HG03432 (cell line): Measurements from ENCODE around the gene ZHX3.

ENCODE experiments used
- ATAC-seq: cut with Tn5 transposase; IDR thresholded peaks from one replicate; pipeline ENCODE4 v1.9.1; 2021; ENCODE audit warnings: mild to moderate bottlenecking, moderate library complexity; ENCODE audit not compliant: unreplicated experiment

Gene ZHX3

GRCh38 chr20:41161886-41162285 lies 155.6 kb downstream of the ZHX3 start:
- ATAC-seq, result no peak

- ATAC-seq, result no peak
These were observed 156.8 kb downstream of the ZHX3 start for GRCh38 chr20:41160686-41161085.

GRCh38 chr20:41159547-41159946 lies 158.0 kb downstream of the ZHX3 start:
- no peak for ATAC-seq

GRCh38 chr20:41158082-41158625 lies 159.4 kb downstream of the ZHX3 start:
- ATAC-seq, result no peak

GRCh38 chr20:41155261-41155660 lies 162.3 kb downstream of the ZHX3 start:
- ATAC-seq, result no peak

GRCh38 chr20:41154436-41155176 lies 162.9 kb downstream of the ZHX3 start:
- no peak for ATAC-seq

GRCh38 chr20:41152108-41152757 lies 165.3 kb downstream of the ZHX3 start:
- ATAC-seq, result no peak

- ATAC-seq, result no peak
These were observed 166.2 kb downstream of the ZHX3 start for GRCh38 chr20:41151134-41151869.

- no peak for ATAC-seq
These were observed 166.9 kb downstream of the ZHX3 start for GRCh38 chr20:41150664-41151063.

- no peak for ATAC-seq
These were observed 168.6 kb downstream of the ZHX3 start for GRCh38 chr20:41148942-41149341.

- ATAC-seq, result no peak
These were observed 169.8 kb downstream of the ZHX3 start for GRCh38 chr20:41147767-41148191.

- no peak for ATAC-seq
These were observed 171.5 kb downstream of the ZHX3 start for GRCh38 chr20:41145821-41146620.

GRCh38 chr20:41145317-41145716 lies 172.2 kb downstream of the ZHX3 start:
- no peak for ATAC-seq

- no peak for ATAC-seq
These were observed 174.2 kb downstream of the ZHX3 start for GRCh38 chr20:41143354-41143753.

GRCh38 chr20:41142919-41143318 lies 174.6 kb downstream of the ZHX3 start:
- no peak for ATAC-seq

- no peak for ATAC-seq
These were observed 175.3 kb downstream of the ZHX3 start for GRCh38 chr20:41142245-41142644.

- ATAC-seq, result no peak
These were observed 176.2 kb downstream of the ZHX3 start for GRCh38 chr20:41141153-41141815.

- no peak for ATAC-seq
These were observed 177.1 kb downstream of the ZHX3 start for GRCh38 chr20:41140226-41141133.
